ENCODE measurements around the gene CLDN8.

Gene CLDN8

DNA sequence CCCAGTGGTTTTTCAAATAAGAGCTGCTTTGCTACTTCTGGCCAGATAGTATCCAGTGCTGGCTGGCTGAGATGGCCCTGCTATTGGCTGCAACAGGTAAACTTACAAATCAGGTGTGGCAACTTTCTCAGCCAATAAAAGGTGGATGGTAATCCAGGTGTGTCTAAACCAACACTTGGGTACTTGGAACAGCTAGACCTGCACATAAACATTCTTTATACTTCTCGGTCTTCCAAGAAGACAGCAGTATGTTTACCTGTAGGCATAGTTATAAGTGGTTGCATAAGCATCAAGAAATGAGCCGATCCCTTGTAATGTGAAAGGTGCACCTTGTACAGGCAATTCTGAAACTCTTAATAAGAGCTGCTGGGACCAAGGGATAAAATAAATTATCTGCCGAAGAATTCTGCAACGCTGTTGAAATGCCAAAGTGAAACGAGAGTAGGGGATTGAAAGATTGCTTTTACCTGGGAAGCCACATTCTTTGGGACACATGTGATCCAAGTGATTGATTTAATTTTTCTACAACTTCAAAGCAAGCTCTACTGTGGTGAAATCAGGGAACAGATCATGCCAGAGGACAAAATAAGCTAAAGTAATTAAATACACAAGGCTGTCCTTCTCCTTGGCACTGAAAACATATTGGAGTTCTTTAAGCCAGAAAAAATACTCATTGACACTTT is at the start of gene CLDN8:
CLDN8 (minus strand) TSS at position 57 of the 683 bp plus-strand sequence. CDS start 172 bp downstream, outside the sequence.
- no peak for DNase-seq

- no peak for DNase-seq
Measured at GRCh38 chr21:30257773-30258172, 41.9 kb upstream of the CLDN8 start.

GRCh38 chr21:30256100-30256499 is 40.2 kb upstream of the CLDN8 start:
- no peak for DNase-seq

DNA sequence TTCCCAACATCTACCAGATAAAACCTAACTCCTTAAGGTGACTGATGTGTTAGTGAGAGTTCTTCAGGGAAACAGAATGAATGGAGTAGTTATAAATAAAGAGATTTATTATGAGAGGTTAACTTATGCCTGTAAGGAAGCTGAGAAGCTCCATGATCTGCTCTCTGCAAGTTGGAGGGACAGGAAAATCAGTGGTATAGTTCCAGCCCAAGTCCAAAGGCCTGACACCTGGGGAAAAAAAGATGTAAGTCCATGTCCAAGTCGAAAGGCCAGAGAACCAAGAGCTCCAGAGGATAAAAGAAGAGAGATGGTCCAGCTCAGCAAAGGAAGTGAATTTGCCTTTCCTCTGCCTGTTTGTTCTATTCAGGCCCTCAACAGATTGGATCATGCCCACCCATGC is 39.8 kb upstream of the CLDN8 start:
- DNase-seq: no peak

- no peak for DNase-seq
Measured at GRCh38 chr21:30251781-30252180, 35.9 kb upstream of the CLDN8 start.

- no peak for DNase-seq
Measured at GRCh38 chr21:30249936-30250335, 34.0 kb upstream of the CLDN8 start.

DNA sequence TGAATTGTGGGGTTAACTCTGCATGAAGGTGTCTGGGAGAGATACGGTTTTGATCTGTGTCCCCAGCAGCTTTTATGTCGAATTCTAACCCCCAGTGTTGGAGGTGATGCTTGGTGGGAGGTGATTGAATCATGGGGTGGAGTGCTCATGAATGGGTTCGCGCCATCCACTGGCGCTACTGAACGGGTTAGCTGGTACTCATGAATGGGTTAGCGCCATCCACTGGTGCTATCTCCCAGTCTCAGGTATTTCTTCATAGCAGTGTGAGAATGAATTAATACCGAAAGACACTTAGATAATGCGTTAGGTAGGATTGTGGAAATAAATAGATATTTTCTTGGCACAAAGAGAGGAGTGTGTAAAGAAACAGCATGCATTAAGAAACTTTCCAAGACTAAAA is 32.9 kb upstream of the CLDN8 start:
- DNase-seq: no peak

DNA sequence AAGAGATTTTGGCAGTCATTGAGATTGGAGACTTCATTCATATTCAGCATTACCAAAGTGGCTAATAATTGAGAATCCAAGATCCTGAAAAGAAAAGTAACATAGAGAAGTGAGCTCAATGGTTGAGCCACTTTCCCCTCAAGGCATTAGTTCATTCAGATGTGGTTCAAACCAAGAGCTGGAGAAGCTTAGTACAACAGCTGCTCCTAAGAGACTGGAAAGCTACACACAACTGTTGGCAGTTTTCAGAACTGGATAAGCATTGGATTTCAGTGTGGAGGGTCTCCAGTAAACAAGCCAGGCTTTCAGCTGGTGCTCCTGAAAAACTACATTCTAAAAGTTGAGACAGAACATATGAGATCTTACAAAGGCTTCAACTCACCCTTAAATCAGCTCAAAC is 29.2 kb upstream of the CLDN8 start:
- DNase-seq: no peak

GRCh38 chr21:30243691-30244090 is 27.8 kb upstream of the CLDN8 start:
- no peak for DNase-seq

DNA sequence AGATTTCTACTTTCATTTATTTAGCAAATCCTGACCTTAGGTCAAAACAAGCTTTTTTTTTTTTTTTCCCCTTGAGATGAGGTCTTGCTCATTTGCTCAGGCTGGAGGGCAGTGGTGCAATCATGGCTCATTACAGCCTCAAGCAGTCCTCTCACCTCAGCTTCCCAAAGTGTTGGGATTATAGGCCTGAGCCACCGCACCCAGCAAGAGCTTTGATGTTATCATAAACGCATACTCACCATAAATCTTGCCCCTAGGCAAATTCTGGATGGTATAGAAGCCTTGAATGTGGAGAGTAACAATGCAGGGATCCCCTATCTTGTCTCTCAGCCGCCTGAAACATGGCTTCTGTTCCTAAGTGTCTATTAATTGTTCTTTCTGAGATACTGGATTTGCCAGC is 24.8 kb upstream of the CLDN8 start:
- no peak for DNase-seq

DNA sequence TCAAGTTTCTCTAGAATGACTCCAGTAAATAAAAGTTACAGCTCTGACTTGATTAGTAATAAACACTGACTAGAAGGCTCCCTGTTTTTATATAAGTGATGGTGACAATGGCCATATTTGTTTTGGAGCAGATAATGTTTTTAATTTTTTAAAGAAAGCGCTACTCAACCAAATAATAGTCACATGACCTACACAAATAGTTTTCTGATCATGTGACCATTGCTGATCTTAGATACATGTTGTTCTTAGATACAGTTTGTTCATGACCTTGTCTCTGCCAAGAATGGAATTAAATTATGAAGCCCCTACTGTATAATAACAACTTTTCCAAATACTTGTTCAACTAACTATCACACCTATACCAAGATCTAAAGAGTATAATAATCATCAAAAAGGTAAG is 22.3 kb upstream of the CLDN8 start:
- DNase-seq: no peak

DNA sequence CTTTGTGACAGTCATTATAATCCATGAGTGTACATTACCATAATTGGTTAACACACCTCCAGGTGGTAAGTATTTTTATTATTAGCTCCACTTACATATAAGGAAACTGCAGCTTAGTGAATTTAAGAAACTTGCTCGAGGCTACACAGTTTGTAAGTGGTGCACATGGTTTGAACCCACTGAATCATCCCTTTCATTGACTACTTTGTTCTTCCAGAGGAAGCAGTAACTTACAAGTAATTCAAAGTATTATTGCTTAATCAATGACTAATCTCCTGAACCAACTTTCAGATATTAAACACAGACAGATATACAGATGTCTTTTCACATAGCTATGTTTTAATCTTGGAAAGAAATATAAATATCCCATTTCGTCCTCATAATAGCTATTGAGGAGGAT is 18.7 kb upstream of the CLDN8 start:
- DNase-seq: no peak

GRCh38 chr21:30234050-30234449 is 18.2 kb upstream of the CLDN8 start:
- no peak for DNase-seq

- no peak for DNase-seq
Measured at GRCh38 chr21:30233228-30234020, 17.5 kb upstream of the CLDN8 start.

- no peak for DNase-seq
Measured at GRCh38 chr21:30232011-30232410, 16.1 kb upstream of the CLDN8 start.

DNA sequence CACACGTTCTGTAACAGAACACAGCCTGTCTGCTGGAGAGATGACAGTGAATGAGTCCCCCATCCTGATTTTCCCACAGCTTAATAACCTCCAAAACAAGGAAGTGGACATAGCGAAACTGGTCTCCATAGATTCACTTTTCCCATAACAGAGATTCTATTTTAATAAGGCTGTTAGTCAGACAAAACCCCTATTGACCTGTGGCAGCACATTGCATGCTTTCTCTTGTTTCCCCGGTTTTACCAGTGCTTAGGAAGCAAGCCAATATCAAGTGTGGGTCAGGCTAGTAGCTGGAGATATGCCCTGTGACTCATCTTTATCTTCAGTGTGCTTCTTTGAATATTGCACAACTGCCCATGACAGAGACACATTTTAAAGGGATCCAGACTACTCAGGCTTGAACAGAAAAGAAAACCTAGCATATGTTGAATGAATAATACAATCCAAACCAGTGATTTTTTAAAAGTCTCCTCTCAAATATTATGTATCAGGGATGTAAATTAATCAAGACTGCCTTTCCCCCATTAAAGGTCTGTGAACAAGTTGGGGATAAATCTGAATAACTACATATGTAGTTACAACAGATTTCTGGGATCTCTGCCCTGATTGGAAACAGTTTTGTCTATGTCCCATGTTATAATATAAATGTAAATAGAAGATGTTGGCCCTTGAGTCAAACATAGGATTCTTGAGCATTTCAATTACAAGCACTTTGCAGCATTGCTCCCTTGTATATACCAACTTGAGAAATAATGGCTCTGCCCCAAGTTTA is 11.9 kb upstream of the CLDN8 start:
- no peak for DNase-seq

DNA sequence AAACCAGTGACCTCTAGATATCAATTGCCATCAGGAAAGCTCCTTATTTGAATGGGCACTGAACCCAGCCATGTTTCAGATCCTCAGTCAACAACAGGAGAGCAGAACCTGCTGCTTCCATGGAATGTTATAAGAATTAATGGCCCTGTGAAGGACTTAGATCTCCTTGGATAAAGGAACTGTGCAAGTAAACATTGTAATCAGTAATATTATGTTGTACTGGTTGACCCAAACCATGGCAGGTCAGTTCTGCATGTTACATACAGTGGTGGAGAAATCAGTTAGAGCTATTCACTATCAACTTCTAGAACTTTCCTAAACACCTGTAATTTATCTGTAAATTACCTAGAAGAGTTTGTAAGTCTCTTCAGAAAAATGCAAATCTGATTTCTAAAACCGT is 11.2 kb upstream of the CLDN8 start:
- DNase-seq: no peak

DNA sequence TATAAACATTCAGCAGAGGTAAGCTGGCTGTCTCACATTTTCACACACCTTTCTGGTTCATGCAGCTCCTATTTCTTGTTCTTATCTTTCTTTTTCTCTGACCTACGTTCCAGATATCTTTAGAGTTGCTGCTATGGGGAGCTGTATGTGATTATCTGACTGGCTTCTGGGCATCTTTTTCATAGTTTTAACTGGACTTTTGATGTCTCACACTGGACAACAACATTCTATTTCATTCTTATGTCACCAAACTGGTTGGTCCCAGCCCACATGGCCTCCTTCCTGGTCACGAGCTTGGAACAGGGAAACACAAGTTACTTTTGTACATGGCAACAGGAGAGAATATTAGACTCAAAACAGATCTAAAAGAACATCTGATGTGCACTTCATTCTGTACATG is 7.7 kb upstream of the CLDN8 start:
- no peak for DNase-seq

DNA sequence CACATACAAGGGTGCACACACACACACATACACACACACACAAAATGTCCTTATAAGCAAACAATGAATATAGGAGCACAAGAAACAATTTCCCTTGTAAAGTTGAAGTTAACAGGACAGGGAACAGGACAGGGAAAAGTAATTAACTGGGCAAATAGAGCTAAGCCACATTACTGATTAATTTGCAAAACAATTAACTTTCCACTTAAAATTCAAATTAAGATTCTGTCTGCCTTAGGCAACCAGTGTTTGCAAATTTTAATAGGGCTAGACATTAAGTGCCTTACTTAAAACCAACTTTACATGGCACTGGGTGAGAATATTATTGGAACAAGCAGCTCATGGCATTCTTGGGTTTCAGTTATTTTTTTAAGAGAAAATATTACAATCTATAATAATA is 6.8 kb upstream of the CLDN8 start:
- DNase-seq: no peak

GRCh38 chr21:30211071-30211470 is 4.8 kb downstream of the CLDN8 start:
- no peak for DNase-seq

DNA sequence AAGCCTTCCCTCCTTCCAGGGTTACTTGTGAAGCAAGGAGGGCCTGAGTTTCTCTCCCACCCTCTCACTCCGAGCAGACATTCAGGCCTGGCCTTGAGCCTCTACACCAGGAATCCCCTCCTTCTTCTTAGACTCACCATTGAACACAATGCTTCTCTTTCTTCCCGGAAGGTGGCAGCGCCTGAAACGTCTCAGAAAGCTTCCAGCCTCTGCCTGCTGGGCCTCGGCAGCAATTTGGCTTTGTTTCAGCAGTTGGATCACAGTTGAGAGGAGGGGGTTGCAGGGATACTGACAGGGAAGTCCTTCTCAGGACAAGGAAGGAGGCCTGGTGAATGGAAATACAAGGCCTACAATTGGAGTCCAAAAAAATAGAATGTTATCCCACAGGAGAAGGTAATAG is 6.3 kb downstream of the CLDN8 start:
- DNase-seq: no peak

GRCh38 chr21:30207252-30207579 is 8.7 kb downstream of the CLDN8 start:
- no peak for DNase-seq

DNA sequence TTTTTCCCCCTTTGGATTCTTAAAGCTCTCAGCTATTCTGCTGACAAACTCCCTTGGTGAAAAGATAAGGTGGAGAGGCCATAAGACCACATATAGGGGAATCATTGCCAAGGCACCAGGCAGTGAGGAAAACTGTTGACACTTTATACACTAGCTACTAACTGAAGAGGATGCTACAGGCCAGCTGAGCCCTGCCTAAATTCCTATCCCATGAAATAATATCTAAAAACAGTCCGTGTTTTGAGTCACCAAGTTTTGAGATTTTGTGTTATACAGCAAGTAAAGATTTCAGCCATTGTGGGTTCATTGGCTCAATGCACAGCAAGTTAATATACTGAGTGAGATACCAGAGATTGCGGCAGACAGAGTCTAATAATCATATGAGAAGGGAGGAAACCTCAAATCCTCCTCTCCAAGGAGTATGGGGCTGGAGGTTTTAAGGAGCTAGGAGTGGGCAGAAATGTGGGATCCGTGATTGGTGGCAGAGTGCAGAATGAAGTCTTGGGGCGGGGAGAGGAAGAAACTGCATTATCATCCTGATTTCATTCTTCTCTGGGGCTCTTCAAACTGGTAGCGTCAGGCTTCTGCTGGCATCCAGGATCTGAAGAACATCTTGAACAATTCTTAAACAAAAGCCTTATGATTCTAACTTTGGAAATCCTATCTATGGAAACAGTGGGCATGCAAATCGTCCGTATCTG is 9.2 kb downstream of the CLDN8 start:
- DNase-seq: no peak
